Stimulated activated CD4-positive, alpha-beta T cell treated with anti-CD3 and anti-CD28 coated beads, TNF-alpha, amount 100 ng/mL, for 1 hour (primary cell): ENCODE results near the gene NPRL2.

ENCODE experiments used
- DNase-seq, 3 donors: peaks; one replicate each; pipeline ENCODE4 v3.0.0-alpha.2; 2020; ENCODE audit warnings: low read depth in 3 of 3, low spot score in 1 of 3

The NPRL2 gene

GRCh38 chr3:50373146-50374051 is 22.8 kb upstream of the NPRL2 start:
- DNase-seq: no peak

GRCh38 chr3:50372349-50372748 is 21.8 kb upstream of the NPRL2 start:
- no peak for DNase-seq

GRCh38 chr3:50371133-50371685 is 20.6 kb upstream of the NPRL2 start:
- no peak for DNase-seq

- no peak for DNase-seq
These were observed 20.0 kb upstream of the NPRL2 start for GRCh38 chr3:50370594-50370993.

- no peak for DNase-seq
These were observed 18.6 kb upstream of the NPRL2 start for GRCh38 chr3:50369012-50369670.

- no peak for DNase-seq
These were observed 15.3 kb upstream of the NPRL2 start for GRCh38 chr3:50365842-50366220.

DNA sequence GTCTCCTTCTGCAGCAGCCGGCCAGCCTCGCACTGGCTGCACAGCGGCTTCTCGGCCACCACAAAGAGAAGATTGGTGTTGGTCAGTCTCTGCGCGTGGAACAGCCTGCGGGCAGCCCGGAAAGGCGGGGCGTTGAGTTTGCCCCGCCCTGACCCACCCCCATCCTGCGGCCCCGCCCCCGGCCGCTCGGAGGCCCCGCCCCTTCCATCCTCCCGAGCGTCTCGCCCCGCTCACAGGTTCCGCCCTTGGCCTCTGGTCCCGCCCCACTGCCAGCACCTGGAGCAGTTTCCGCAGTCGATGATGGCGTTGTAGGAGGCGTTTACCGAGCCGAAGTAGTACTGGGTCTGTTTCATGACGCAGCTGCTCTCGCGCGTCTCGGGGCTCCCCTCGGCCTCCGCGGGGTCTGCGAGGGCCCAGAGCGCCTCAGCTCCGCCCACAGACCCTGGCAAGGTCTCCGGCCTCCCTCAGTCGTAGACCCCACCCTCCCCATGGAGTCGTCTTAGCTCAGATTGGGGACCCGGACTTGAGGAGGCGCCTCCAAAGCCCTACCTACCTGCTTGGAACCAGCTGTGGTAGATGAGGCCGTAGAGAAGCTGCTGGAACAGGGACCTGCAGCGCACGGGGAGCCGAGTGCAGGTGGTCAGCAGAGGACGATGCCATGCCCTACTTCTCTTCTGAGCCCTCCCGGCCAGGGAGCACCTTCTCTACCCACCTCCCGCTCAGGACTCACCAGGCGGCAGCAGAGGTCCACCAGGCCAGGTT is 14.7 kb upstream of the NPRL2 start:
- DNase-seq: peak; percentile 84 to 93 (median 84)

- no peak for DNase-seq
These were observed 14.1 kb upstream of the NPRL2 start for GRCh38 chr3:50364573-50365079.

- no peak for DNase-seq
These were observed 9.2 kb upstream of the NPRL2 start for GRCh38 chr3:50359760-50360110.

DNA sequence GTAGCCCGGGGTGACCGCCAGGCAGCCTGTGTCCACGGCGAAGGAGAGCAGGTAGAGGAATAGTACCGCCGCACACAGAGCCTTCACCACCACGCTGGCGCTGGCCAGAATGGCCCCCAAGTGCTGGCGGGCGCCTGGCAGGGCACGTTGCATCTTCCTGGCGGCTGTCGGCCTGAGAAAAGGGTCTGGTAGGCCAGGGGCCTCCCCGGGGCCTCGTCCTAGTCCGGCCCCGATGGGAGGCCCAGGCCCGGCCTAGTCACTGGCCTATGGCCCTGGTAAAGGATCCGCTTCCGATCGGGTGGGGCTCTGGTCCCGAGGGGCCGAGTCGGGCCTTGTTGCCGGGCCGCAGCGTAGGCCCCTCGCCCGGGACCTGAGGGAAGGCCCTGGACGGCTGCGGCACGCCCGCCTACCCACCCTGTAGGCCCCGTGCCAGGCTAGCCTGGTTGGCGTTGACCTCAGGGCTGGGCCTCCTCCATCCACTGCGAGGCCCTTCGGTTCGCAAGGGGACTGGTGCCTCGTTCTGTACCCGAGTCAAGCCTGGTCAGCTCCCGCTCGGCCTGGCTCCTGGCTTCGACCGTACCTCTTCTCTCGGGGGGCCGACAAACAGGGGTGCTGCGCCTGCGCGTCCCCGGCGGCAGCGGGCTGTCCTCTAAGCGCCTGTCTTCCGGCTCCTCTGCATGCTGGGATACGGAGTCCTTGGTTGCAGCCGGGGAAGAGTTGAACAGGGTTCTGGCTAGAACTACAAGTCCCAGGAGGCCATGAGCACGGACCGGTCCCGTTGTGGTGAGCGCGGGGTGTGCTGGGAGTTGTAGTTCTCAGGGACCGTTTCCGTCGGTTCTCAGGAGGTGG is 8.6 kb upstream of the NPRL2 start, which contains the start of gene TMEM115:
Gene TMEM115 (minus strand): TSS at position 611 of the 849 bp plus-strand sequence. CDS start 458 bp downstream, at position 153.
- peak; percentile 83 to 90 (median 90) for DNase-seq

GRCh38 chr3:50358355-50358910 is 7.9 kb upstream of the NPRL2 start:
- DNase-seq: no peak

- no peak for DNase-seq
These were observed 6.9 kb upstream of the NPRL2 start for GRCh38 chr3:50357481-50357880.

DNA sequence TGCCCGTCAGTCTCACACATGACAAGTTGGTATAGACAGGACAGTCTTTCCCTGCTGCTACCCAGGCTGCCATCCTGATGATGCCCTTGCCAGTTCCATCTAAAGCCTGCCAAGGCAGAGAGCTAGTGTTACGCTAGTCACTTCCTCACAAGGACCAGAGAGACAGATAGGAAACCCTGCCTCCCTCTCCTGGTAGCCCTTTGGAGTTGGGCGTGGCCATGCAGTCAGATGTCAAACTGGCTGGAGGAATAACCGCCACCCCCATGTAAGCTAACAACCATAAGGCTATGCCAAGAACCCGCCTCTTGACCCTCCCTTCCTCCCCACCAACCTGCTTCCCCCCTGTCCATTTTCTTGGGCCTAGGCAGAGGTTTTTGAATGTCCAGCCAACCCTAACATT is 6.0 kb upstream of the NPRL2 start:
- no peak for DNase-seq

GRCh38 chr3:50355829-50356552 is 5.4 kb upstream of the NPRL2 start:
- no peak for DNase-seq

- DNase-seq: no peak
These were observed 4.3 kb upstream of the NPRL2 start for GRCh38 chr3:50354850-50355249.

GRCh38 chr3:50354186-50354764 is 3.7 kb upstream of the NPRL2 start:
- DNase-seq: no peak

GRCh38 chr3:50353245-50354004 is 2.9 kb upstream of the NPRL2 start:
- DNase-seq: no peak

- no peak for DNase-seq
These were observed 2.2 kb upstream of the NPRL2 start for GRCh38 chr3:50352781-50353180.
